Globus pallidus (tissue), 1 donor: ENCODE measurements around the gene OR5B12.
"Not testable (repeated sequence)": the region's sequence is repeated elsewhere in the genome, so short reads cannot be mapped to it uniquely, and the experiment has no call there.

Source experiments
- DNase-seq: peaks from one replicate; pipeline ENCODE4 v3.0.0-alpha.2; 2015; ENCODE audit warnings: low spot score

The OR5B12 gene

DNA sequence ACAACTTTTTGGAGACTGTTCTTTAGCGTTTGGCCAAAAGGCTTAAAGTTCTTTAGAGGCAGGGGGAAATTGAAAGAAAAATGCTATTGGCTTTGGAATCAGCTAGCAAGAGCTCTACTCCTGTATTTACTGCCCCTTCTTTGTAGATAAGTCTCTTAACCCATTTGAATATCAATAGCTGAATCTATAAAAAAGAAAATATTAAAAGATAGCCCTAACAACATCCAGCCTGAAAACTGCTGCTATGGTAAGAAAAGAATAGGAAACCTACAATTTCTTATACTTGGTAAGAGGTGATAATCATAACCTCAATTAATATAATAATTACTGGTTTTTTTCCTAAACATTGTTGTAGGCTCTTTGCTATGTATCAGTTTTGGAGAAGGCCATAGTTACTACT, at the start of gene OR5B12:
Gene OR5B12 (minus strand): TSS at position 101 of the 400 bp plus-strand sequence. CDS start 2,085 bp downstream, outside the sequence.
- DNase-seq, result no peak

DNA sequence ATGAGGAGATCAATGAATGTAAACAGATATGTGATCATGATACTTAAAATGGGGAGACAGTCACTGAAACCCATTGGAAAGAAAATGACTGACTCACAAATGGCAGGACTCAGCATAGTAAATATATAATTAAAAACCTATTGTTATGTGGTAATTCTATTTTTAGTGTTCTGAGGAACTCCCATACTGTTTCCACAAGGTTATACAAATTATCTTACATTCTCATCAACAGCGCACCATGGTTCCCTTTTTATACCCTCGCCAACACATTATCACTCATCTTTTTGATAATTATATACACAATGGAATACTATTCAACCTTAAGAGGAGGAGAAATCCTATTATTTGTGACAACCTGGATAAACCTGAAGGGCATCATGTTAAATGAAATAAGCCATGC, 48.8 kb upstream of the OR5B12 start:
- DNase-seq, result no peak

DNA sequence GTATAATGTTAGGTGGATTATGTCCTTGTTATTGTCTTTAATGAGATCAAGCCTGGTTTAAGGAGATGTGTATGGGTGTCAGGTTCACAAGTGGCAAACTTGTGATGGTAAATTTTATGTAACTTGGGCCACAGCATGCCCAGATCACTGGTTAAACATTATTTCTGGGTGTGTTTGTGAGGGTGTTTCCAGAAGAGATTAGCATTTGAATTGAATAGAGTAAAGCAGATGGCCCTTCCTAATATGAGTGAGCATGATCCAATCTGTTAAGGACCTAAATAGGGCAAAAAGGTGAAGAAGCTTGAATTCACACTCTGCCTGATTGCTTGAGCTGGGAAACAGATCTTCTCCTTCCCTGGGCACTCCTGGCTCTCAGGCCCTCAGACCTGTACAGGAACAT, 45.1 kb upstream of the OR5B12 start:
- DNase-seq, result no peak

DNA sequence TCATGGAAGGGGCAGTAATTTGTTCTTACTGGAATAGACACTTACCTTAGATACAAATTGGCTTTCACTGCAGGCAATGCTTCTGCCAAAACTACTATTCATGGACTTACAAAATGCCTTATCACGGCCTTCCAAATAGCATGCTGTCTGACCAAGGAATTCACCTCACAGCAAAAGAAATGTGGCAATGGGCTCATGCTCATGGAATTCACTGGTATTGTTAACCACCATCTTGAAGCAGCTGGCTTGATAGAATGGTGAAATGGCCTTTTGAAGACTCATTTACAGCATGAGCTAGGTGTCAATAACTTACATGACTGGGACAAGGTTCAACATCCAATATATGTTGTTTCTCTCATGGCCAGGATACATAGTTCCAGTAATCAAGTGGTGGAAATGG, 43.9 kb upstream of the OR5B12 start:
- no peak for DNase-seq

DNA sequence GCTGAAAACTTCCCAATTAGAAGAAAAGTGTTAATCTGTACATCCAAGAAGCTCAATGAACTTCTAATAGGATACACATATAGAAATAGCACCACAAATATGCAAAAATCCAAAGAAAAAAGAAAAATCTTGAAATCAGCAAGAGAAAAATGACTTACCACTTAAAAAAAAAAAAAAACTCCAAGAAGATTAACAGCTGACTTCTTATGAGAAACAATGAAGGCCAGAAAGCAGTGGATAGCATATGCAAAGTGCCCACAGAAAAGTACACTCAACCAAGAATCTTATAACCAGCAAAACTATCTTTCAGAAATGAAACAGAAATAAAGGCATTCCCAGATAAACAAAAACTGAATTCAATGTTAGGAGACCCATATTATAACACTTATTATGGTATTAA, 29.9 kb upstream of the OR5B12 start:
- no peak for DNase-seq

DNA sequence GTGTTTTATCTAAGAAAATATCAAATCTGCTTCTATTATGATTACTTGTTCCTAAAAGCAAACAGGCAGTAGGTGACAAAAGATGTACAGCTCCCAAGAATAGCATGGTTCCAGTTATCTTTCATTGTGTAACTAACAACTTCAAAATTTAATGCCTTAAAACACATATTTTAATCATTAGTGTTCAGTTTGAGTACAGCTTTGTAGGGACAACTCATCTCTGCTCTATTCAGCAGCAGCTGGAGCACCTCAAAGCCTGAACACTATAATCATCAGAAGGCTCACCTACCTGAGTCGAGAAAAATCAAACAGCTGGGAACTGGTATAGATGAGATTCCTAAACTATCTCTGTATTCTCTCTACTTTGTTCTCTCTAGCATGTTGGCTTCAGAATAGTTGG, 24.3 kb upstream of the OR5B12 start:
- DNase-seq, result no peak

DNA sequence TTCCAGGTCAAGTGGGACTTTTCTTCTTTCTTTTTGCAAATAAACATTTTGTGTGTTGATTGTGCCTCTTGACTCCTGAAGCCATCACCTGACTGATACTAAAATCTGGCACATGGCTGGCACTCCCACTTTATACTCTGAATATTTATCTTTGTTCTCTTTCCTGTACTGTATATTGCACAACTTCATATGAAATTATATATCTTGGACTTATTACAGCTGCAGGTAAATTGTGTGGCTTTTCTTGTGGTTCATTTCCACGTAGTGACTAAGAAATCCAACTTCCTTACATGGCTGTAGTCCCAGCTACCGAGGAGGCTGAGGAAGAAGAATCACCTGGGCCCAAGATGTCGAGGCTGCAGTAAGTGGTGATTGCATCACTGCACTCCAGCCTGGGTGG, 23.7 kb upstream of the OR5B12 start:
- no peak for DNase-seq

DNA sequence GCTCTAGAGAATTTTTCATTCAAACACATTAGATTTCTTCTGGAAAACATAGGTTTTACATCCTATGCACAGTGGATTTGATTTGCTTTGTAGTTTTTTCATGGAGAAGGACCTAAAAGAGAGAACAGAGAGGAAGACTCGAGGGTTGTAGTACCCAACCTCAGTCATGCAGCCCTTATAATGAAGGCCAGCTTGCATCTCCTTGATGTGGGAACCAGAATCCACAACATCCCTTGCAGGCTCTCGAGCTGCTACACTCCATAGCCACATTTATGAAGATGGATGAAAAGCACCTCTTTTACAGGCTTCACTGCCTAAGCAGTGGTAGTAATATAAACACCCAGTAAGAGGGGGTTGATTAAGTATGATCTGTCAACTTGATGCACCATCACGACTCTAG, 9.5 kb upstream of the OR5B12 start:
- no peak for DNase-seq

DNA sequence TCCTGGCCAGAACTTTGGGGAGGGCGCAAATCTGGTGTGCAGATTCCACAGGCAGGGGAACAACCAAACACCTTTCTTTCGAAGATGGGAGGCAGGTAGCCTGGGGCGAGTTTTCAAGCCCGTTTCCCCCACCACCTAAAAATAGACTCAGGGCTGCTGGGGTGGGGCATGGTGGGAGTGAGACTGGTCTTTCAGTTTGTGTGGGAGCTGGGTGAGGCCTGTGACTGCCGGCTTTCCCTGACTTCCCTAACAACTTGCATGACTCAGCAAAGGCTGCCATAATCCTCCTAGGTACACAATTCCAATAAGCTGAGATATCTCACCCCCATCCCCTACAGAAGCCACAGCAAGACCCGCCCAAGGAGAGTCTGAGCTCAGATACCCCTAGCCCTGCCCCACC, 4.3 kb upstream of the OR5B12 start:
- DNase-seq, result no peak

DNA sequence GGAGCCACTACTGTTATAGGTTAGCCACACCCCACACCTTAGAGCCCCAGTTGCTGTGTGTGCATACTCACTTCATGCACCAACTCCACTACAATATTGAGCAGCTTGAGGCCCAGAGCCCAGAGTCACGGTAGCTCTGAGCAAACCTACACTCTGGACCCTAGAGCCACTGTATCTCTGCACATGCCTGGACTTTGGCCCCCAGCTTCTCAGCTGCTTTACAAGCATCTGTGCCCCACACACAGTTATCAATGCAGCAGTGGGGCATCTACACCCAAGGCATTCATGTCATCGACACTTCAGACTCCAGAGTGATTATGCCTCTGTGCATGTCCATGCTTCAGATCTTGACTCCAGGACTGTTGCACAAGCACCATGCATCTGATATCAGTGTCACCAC, 2.3 kb upstream of the OR5B12 start:
- no peak for DNase-seq

DNA sequence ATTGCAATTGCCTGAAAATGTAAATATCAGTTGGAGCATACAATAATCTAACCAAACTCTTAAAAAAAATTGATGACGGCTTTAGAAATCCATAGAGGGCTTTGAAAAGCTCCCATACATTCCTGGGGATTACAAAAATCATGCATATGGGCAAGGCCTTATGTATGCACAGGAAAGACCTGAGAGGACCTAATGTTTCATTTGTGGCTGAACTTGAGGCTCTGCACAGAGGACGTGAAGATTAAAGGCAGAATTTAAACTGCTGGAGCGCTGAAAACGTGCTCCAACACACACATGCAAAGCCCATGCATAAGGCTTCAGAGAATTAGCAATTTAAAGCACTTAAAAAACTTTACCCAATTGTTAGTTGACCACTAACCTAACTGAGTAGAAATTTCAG, 3.5 kb downstream of the OR5B12 start:
- no peak for DNase-seq

DNA sequence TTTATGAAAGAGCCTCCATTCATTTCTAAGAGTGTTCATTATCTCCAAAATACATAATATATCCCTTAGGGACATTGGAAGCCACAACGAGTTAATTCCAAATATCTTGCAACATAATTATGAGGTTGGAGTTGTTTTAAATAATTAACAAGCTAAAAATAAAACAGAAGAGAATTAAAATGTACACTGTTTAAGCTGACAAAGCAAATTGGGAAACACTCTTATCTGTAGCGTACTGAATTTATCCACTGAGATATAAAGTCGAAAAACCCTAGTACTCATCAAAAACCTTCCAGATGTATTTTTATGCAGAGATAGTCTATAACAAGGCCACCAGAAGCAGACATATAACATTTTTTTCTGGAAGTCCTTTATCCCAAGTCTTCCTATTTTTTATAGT, 7.8 kb downstream of the OR5B12 start:
- no peak for DNase-seq

DNA sequence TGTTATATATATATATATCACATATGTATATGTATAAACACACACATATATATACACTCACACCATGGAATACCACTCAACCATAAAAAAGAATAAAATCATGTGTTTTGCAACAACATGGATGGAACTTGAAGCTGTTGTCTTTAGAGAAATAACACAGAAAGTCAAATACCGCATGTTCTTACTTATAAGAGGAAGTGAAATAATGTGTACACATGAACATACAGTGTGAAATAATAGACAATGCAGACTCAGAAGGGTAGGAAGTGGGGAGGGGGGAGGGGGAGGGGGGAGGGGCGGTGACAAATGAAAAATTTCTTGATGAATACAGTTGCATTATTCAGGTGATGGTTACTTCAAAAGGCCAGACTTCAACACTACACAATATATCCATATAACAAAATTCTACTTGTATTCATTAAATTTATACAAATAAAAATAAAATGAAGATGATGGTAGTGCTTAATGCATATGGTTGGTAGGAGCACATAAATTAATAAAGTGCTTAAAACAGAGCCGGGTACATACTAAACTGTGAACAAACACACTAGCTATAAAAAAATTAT, 8.3 kb downstream of the OR5B12 start:
- DNase-seq, result no peak

DNA sequence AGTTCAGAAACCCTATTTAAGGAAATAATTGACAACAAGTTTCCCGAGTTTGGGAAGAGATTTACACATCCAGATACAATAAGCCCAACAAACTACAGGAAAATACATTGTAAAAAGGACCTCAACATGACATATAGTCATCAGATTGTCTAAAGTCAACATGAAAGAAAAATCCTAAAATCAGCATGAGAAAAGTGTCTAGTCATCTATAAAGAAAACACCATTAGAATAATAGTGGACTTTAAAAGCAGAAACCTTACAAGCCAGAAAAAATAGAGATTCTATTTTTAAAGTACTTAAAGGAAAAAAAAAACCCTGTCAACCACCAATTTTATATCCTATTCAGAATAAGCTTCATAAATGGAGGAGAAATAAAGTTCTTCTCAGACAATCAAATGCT, 12.8 kb downstream of the OR5B12 start:
- DNase-seq, result no peak

DNA sequence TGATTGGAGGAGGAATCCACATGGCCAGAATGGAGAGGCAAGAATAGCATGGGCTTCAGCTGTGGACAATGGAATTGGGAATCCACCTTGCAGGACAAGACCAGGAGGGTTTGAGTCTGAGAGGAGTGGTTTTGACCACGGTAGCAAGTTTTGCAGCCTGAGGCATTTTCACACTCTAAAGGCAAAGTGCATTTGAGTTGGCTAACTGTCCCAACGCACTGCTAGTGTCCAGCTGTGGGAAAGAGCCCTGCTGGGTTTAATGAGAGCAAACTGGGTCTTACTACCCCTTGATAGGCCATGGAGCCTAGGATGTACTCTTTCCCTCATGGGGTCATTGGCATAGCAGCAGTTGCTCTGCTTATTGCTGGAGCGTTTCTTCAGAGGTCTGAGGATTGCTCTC, 14.0 kb downstream of the OR5B12 start, which contains the start of gene OR5B2:
Gene OR5B2 (minus strand): TSS at position 101 of the 400 bp plus-strand sequence. CDS start 4,860 bp downstream, outside the sequence.
- no peak for DNase-seq

DNA sequence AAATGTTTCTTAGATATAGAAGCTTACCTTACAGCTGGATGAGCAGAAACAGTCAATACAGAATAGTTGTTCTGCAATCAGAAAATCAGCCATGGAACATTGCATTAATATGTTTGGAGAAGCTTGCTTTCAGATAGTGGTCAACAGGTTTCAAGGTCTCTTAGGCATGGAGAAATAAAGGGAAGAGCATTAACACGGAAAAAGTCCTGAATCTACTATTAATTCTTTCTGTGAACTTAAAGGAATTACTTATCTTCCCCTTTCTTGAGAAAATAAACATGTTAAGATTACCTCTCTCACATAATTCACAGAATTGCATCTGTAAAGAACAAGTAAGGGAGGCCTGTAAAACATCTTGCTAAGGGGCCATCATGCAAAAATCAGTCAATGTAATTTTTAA, 35.3 kb downstream of the OR5B12 start, which contains the start of gene OR5B3:
Gene OR5B3 (minus strand): TSS at position 101 of the 400 bp plus-strand sequence. CDS start 3,465 bp downstream, outside the sequence.
- no peak for DNase-seq

DNA sequence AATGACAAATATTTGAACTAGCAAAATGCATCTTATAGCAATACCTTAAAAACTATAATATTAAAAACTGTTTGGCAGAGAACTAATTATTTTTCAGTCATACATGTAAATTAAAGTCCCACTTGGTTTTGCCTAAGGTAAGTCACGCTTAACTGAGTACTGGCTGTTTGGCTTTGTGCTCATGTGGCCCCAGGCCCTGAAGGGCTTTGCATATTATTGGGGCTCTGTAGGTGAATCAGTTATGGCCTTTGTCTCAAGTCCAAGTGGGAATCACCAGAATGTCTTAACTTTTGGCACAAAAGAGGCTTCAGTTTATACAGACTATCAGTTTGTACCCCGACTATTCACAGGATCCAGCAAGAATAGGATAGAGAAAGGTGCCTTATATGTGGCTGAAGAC, 42.4 kb downstream of the OR5B12 start:
- DNase-seq, result not testable (repeated sequence)

DNA sequence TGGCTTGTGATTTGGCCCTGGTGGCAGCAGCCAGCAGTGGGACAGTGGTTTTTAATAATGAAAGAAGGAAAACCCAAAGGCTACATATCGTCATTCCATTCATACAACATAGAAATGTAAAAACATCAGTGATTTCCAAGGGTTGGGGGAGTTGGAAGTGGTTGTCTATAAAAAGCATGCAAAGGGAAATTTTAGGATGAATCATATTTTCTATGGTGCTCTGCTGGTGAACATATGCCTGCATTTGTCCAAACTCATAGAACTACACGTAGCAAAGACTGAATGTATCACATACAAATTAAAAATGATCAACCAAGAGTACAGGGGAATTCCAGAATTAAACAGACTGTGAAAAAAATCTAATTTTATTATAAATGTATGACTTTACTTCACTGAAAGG, 46.5 kb downstream of the OR5B12 start:
- DNase-seq, result no peak

DNA sequence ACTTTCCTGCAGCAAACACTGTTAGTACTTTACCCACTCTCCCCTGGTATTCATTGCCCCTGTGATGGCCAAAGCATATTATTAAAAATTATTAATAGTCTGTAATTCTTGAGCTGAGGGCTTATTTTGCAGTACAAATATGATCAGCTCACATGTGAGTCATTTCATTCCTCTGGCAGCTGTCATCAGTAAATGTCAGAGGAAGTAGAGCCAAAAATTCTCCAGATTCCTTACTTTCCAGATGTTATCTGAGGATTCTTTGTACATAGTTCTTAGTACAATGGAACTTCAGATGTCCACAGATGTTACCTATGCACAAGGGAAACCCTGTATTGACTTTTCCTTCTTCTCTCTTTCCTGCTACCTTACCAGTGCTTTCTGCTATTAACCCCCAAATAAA, 47.8 kb downstream of the OR5B12 start:
- DNase-seq, result no peak

DNA sequence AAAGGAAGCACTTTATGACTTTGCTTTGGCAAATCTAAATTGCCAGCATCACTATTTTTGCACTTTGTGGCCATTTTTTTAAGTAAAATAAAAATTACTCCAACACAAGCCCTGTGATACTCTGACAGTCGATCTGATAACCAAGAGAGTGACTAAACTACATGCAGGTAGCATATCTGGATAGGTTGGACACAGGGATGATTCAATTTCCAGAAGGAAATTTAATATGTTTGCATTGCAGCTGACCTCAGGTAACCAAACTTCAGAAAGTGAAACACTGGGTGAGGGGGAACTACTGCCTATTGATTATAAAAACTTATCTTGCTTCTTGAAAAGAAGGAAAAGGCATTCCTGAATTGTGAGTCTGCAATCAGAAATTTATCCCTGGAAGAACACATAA, 49.3 kb downstream of the OR5B12 start:
- DNase-seq, result no peak

DNA sequence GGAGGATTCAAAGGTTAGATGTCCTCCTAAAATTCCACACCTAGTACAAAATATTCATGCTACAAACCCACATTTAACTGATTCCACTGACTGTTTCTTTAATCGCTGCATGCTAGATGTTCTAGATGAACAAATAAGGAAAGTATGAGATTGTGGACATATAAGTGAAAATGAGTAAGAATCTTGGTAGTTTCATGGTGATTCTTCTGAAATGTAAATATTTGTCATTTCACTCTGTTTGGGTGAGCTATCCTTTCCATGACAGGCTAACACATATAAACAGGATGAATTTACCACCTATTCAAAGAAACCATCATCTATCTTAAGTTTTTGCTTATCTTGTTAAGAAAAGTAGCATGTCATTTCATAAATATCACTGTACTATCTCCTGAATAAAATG, 50.2 kb downstream of the OR5B12 start:
- DNase-seq, result no peak

DNA sequence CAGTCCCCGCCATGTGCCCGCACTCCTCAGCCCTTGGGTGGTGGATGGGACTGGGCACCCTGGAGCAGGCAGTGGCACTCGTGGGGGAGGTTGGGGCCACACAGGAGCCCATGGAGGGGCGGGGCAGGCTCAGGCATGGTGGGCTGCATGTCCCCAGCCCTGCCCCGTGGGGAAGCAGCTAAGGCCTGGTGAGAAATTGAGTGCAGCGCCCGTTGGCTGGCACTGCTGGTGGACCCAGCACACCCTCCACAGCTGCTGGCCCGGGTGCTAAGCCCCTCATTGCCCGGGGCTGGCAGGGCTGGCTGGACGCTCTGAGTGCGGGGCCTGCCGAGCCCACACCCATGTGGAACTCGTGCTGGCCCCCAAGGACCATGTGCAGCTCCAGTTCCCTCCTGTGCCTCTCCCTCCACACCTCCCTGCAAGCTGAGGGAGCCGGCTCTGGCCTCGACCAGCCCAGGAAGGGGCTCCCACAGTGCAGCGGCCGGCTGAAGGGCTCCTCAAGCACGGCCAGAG, 51.4 kb downstream of the OR5B12 start:
- DNase-seq, result no peak
